ENCODE measurements around the gene OGDHL. TPM values are rescaled to one million over a fixed set of nuclear protein-coding genes. Genes with fewer than 3 reads are reported as not detected.
"Not testable (repeated sequence)": the region's sequence is repeated elsewhere in the genome, so short reads cannot be mapped to it uniquely, and the experiment has no call there.

The OGDHL gene
- total RNA-seq, 1 donor from 2014 or later = 0.52 TPM

DNA sequence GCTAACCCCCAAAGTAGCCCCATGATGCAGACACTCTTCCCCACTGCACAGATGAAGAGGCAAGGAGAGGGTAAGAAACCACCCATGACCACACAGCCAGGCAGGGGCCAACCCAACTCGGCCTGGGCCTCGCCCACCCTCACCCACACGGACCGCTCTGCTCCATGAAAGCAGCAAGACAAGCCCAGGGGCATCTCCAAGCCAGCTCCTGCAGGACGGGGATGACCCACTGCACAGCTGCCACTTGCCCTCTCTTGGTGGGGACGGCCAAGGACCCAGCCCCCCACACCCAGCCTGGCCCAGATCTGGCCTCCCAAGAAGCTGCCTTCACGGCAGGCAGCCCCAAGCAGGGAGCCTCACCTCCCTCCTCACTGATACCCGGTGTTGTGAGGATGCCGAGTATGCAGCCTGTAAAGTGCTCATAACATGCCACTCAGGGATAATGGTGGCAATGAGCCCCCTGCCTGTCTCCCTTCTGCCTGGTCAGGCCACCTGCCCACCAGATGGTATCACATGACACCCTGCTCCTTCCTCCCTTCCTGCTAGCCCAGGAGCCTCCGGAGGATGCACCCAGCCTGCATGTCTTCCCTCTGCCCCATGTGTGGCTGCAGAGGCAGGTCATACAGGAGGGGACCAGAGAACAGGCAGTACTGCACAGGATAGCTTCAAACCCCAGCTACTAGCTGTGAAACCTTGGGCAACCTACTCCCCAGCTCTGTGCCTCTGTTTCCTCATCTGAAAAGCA is 23.3 kb downstream of the OGDHL start:
- no peak for ATAC-seq

GRCh38 chr10:49737474-49738201 is 24.5 kb downstream of the OGDHL start:
- ATAC-seq = no peak

GRCh38 chr10:49736564-49737113 is 25.5 kb downstream of the OGDHL start:
- ATAC-seq = no peak

GRCh38 chr10:49735848-49736563 is 26.1 kb downstream of the OGDHL start:
- no peak for ATAC-seq

GRCh38 chr10:49735161-49735560 is 27.0 kb downstream of the OGDHL start:
- no peak for ATAC-seq

GRCh38 chr10:49734676-49735075 is 27.4 kb downstream of the OGDHL start:
- no peak for ATAC-seq

DNA sequence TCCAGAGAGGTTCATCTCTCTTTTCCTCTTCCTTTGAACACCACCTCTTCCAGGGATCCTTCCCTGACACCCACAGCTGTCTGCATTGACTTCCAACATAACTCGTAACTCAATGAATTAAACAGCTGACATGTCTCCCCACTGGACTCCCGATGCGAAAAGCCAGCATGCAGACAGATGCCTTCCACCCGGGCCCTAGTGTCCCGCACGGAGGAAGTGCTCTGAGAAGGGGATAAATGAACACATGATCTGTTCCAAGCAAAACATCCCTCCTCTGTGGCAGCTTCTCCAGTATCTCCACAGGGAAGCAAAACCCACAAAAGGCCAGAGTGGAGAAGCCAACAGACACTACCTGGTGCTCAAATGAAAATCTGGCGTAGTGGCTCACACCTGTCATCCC is 28.3 kb downstream of the OGDHL start:
- ATAC-seq = no peak

- no peak for ATAC-seq
Measured at GRCh38 chr10:49726593-49726992, 35.5 kb downstream of the OGDHL start.

GRCh38 chr10:49715157-49715556 is 47.0 kb downstream of the OGDHL start:
- not testable (repeated sequence) for ATAC-seq

DNA sequence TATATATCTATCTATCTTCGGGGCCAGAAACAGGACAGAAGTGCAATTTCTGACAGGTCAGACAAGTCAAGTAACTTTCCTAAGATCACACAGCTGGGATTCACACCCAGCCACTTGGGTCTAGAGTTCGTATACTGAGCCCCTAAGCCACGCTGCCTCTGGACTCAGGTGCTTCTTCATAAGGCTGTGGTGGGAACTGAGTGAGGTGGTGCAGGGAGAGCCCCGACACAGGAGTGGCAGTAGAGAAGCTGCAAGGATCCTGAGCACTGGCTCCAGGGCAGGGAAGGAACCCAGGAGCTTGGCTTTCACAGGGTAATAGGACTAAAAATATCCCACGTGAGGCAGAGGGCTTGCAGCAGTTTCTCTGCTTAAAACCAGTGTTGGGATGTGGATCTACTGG is 48.9 kb downstream of the OGDHL start:
- ATAC-seq = no peak

GRCh38 chr10:49711481-49711880 is 50.6 kb downstream of the OGDHL start:
- no peak for ATAC-seq

DNA sequence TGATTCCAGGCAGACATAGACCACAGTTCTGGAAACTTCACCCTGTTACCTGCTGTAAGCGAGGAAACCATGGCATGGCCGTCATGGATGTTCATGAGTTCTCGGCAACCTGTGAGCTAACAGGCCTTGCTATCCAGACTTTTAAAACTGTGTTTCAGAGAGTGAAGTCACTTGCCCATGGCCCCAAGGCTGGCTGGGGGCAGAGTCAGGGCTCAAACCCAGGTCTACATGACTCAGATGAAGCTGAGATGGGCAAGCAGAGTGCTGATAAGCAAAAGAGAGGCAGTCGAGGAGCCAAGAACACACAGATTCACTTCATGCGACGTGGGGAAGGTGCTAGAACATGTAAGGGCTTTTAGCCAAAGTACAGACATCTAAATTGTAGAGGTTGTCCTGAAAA is 51.2 kb downstream of the OGDHL start:
- ATAC-seq = no peak

DNA sequence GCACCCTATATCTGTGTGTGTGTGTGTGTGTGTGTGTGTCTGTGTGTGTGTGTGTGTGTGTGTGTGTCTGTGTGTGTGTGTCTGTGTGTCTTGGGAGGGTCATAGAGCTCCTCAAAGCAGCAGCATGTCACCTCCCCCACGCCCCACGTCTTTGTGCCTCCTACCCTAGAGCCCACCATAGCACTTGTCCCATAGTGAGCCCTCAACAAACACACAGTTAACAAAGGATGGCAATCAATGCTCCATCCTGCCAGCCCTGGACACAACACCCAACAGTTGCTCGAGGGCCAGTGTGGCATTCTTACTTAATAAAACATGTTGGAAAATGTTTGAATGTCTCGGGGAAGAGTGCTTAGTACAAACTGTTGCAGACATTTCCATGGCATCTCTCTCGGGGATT is 52.2 kb downstream of the OGDHL start:
- ATAC-seq = no peak

DNA sequence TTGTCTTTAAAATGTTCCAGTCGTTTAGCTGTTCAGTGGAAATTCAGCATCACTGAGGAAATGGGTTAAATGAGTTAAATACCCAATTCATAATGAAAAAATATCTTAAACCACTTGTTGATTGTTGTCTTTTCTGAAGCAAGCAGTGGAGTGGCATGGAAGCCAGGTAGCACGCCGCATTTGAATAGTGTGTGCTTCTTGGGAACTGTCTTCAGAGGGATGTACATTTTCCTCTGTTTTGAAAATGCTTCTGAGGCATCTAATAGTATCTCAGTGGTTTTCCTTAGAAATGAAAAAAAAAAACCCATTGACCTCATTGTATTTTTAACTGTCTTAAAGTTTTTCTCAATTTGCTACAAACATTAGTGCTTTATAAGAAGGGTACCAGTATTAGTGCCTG is 54.5 kb downstream of the OGDHL start:
- no peak for ATAC-seq

- no peak for ATAC-seq
Measured at GRCh38 chr10:49700997-49701396, 61.1 kb downstream of the OGDHL start.

- no peak for ATAC-seq
Measured at GRCh38 chr10:49700211-49700610, 61.9 kb downstream of the OGDHL start.

- no peak for ATAC-seq
Measured at GRCh38 chr10:49698679-49699078, 63.4 kb downstream of the OGDHL start.

- ATAC-seq = no peak
Measured at GRCh38 chr10:49696311-49696710, 65.8 kb downstream of the OGDHL start.

GRCh38 chr10:49694466-49694865 is 67.7 kb downstream of the OGDHL start:
- no peak for ATAC-seq

GRCh38 chr10:49691588-49691987 is 70.5 kb downstream of the OGDHL start:
- no peak for ATAC-seq

GRCh38 chr10:49690698-49691356 is 71.3 kb downstream of the OGDHL start:
- no peak for ATAC-seq

DNA sequence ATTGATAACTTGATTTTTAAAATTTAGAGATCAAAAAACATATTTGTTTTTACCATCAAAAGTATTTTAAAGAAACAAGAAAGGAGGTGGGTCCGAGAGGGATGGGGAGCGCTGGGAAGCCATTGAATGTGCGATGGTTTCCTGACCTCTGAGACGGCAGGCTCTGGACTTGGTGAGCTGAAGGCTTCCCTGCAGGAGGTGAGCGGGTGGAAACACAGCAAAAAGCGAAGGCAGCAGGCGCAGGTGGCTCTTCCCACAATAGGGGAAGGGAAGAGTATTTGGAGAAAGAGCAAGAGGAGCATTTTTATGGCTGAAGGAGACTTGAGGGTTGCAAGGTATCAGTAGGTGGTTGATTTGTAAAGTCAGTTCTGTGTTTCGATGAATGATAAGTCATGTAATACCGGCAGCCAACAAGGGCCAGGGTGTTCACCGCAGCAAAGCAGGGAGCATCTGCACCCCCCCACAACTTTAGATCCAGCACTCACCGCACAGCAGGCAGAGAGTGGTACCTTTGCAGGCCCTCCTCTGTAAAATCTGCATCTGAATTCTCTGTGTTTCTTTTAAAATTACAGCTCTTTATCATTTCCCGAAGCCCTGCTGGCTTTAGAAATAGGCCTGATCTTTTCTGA is 72.1 kb downstream of the OGDHL start:
- ATAC-seq = no peak

All from esophagus mucosa (tissue), 1 donor.